Panc1 (cell line): ENCODE data around the gene SLIT3. TPM values are rescaled to one million over a fixed set of nuclear protein-coding genes. Genes with fewer than 3 reads are reported as not detected.

Experiments used
- ATAC-seq: fragments of 200-7000 bp; cut with Tn5 transposase; 2 replicates; pipeline ENCODE4 v1.9.1; 2020; ENCODE audit warnings: mild to moderate bottlenecking, moderate library complexity
- BruUV-seq: library from RNA; stranded (reverse); fragments of 400-500 nt; replicated peaks from 2 replicates; lab custom pipeline; 2021; lab: Mats Ljungman, UMichigan
- CTCF ChIA-PET: fragments of 300-600 bp; sonication (Branson Sonifier 250); formaldehyde crosslinking; loops from one replicate; lab custom pipeline; 2022; ENCODE audit warnings: antibody characterized with exemption; lab: Charles Lee
- POLR2A ChIA-PET: fragments of 300-600 bp; sonication (Branson Sonifier 250); formaldehyde crosslinking; loops from one replicate; lab custom pipeline; 2022; ENCODE audit warnings: antibody characterized with exemption; lab: Charles Lee
- DNase-seq: peaks from one replicate; pipeline ENCODE4 v3.0.0-alpha.2; 2010; ENCODE audit warnings: low read depth, low spot score
- H3K27ac ChIP-seq: 2 replicates; pipeline ENCODE4 v1.5.1; 2011; ENCODE audit warnings: mild to moderate bottlenecking, low read length, inconsistent platforms
- H3K27me3 ChIP-seq: fragments of 200-500 bp; sonication (Bioruptor generic); 2 replicates; pipeline ENCODE4 v1.6.0; 2014; ENCODE audit warnings: low read length, inconsistent platforms; ENCODE audit not compliant: control insufficient read depth, insufficient read depth
- H3K36me3 ChIP-seq: fragments of 200-500 bp; sonication (Bioruptor generic); 2 replicates; pipeline ENCODE4 v1.5.1; 2014; ENCODE audit warnings: inconsistent platforms, mild to moderate bottlenecking, low read length, moderate library complexity; ENCODE audit not compliant: control insufficient read depth, insufficient read depth
- H3K4me1 ChIP-seq: 2 replicates; pipeline ENCODE4 v1.5.1; 2011; ENCODE audit warnings: inconsistent platforms, mild to moderate bottlenecking, low read length, moderate library complexity; ENCODE audit not compliant: control insufficient read depth, insufficient read depth
- H3K4me3 ChIP-seq, 2 experiments: 2 replicates each; pipeline ENCODE4 v1.5.1; 2011 to 2012; ENCODE audit warnings: low read depth in 2 of 2, low read length in 2 of 2, mild to moderate bottlenecking in 2 of 2, inconsistent platforms in 1 of 2, moderate library complexity in 1 of 2
- H3K9me3 ChIP-seq: fragments of 200-500 bp; sonication (Bioruptor generic); 2 replicates; pipeline ENCODE4 v1.5.1; 2014; ENCODE audit warnings: low read depth, mild to moderate bottlenecking, inconsistent platforms, low read length, moderate library complexity; ENCODE audit not compliant: control insufficient read depth, insufficient read depth
- CTCF ChIP-seq: fragments of 450-650 bp; IDR thresholded peaks from 2 replicates; pipeline ENCODE4 v1.5.1; 2017; ENCODE audit warnings: mild to moderate bottlenecking
- POLR2AphosphoS5 ChIP-seq: IDR thresholded peaks from 2 replicates; pipeline ENCODE4 v1.6.1; 2012; ENCODE audit warnings: mild to moderate bottlenecking, low read depth, low read length, moderate library complexity
- REST ChIP-seq, 2 experiments: IDR thresholded peaks; 2 replicates each; pipeline ENCODE4 v1.6.1; 2011 to 2012; ENCODE audit warnings: low read depth in 2 of 2, control low read depth in 1 of 2, low read length in 1 of 2, mild to moderate bottlenecking in 1 of 2, moderate library complexity in 1 of 2; ENCODE audit not compliant: insufficient read depth in 1 of 2
- SIN3A ChIP-seq: IDR thresholded peaks from 2 replicates; pipeline ENCODE4 v1.6.1; 2012; ENCODE audit warnings: low read depth, mild to moderate bottlenecking, low read length, moderate library complexity, borderline replicate concordance; ENCODE audit not compliant: insufficient read depth
- TCF7L2 ChIP-seq: IDR thresholded peaks from 2 replicates; pipeline ENCODE4 v1.6.1; 2011; ENCODE audit warnings: mild to moderate bottlenecking, low read depth, low read length, inconsistent platforms
- in situ Hi-C: cut with HindIII; loops from 2 replicates; pipeline ENCODE4 v1.10.0; 2016; ENCODE audit warnings: low sequenced_read_pairs, low pct_unique_long_range_greater_than_20kb
- intact Hi-C: fragments of 100-400 bp; cut with micrococcal nuclease; formaldehyde crosslinking; loops from one replicate; pipeline ENCODE4 v1.10.0; 2022; ENCODE audit not compliant: unreplicated experiment
- total RNA-seq: library from RNA; stranded (reverse); gene quantifications from one replicate; pipeline ENCODE4 v1.2.1, GENCODE V29; 2021; ENCODE audit not compliant: unreplicated experiment

Gene SLIT3
- total RNA-seq, 1 experiment from 2014 or later = 26.4 TPM

GRCh38 chr5:168686837-168687236 lies 614.1 kb downstream of the SLIT3 start:
- TF ChIP-seq POLR2AphosphoS5 (no peak), TCF7L2 (no peak), REST (IDR thresholded peaks at IDR 0.05; ENCODE audit: insufficient read depth in 1 of 2, low read depth in 2 of 2, low read length in 1 of 2) (no peak), CTCF (no peak), SIN3A (no peak)
- no peaks in the 10 kb centered on the region for H3K27me3 ChIP-seq
- in situ Hi-C loops = no loop called here
- no peaks in the 10 kb centered on the region for H3K36me3 ChIP-seq
- no peak for ATAC-seq
- intact Hi-C loops = no loop called here
- POLR2A ChIA-PET = no interaction called here
- H3K27ac ChIP-seq = no peak overlapping the region
- H3K4me3 ChIP-seq = no peak overlapping the region
- CTCF ChIA-PET = no interaction called here
- no peaks in the 10 kb centered on the region for H3K4me1 ChIP-seq
- BruUV-seq = no TSS peak
- H3K9me3 ChIP-seq = no peaks in the 10 kb centered on the region
- DNase-seq = no peak

DNA sequence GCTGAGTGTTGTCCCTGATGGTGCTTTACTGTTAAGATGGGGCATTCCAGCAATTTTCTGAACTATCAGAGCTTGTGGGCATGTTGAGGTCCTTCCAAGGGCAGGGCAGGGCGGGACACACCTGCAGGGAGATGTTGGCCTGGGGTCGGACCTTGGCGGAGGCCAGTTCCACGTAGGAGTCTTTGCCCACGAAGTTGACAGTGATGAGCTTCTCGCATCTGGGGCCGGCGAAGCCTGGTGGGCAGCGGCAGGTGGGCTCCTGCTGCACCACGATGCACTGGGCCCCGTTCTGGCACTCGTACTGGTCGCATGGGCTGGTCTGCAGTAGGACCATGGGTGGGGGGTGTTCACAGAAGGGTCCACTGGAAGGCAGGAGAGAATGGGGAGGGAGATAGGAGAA lies 615.4 kb downstream of the SLIT3 start:
- no peak overlapping the region for H3K27ac ChIP-seq
- DNase-seq = no peak
- no peak for ATAC-seq
- intact Hi-C loops (no loop called here), in situ Hi-C loops (no loop called here)
- H3K36me3 ChIP-seq = no peaks in the 10 kb centered on the region
- H3K4me1 ChIP-seq = no peaks in the 10 kb centered on the region
- TF ChIP-seq REST (IDR thresholded peaks at IDR 0.05; ENCODE audit: insufficient read depth in 1 of 2, low read depth in 2 of 2, low read length in 1 of 2) = no peak
- no peak for TF ChIP-seq SIN3A
- TF ChIP-seq TCF7L2 = no peak
- no peak for TF ChIP-seq POLR2AphosphoS5
- ChIA-PET CTCF (interaction anchor here (0.8 kb wide), 1 partner anchor 62 kb away, joined by 3 read pairs; no protein-coding TSS in a partner anchor), POLR2A (no interaction called here)
- no peak overlapping the region for H3K4me3 ChIP-seq
- H3K9me3 ChIP-seq = no peaks in the 10 kb centered on the region
- no peaks in the 10 kb centered on the region for H3K27me3 ChIP-seq
- BruUV-seq = no TSS peak
